Stimulated activated CD8-positive, alpha-beta memory T cell treated with anti-CD3 and anti-CD28 coated beads, Interleukin-4, amount 100 ng/mL, for 48 hours (primary cell): ENCODE measurements around the gene STAG1.
"Not testable (repeated sequence)": the region's sequence is repeated elsewhere in the genome, so short reads cannot be mapped to it uniquely, and the experiment has no call there.

Experiments
- DNase-seq: peaks from one replicate; pipeline ENCODE4 v3.0.0-alpha.2; 2020

The STAG1 gene

GRCh38 chr3:136490646-136491405 lies 261.4 kb downstream of the STAG1 start:
- no peak for DNase-seq

- DNase-seq = no peak
Measured at GRCh38 chr3:136485777-136486176, 266.4 kb downstream of the STAG1 start.

GRCh38 chr3:136476280-136476679 lies 275.9 kb downstream of the STAG1 start:
- no peak for DNase-seq

GRCh38 chr3:136474876-136475275 lies 277.3 kb downstream of the STAG1 start:
- DNase-seq = not testable (repeated sequence)

- no peak for DNase-seq
Measured at GRCh38 chr3:136473716-136474326, 278.4 kb downstream of the STAG1 start.

GRCh38 chr3:136465296-136465695 lies 286.9 kb downstream of the STAG1 start:
- no peak for DNase-seq

- no peak for DNase-seq
Measured at GRCh38 chr3:136464502-136464901, 287.7 kb downstream of the STAG1 start.

- DNase-seq = no peak
Measured at GRCh38 chr3:136463170-136463569, 289.0 kb downstream of the STAG1 start.

- DNase-seq = no peak
Measured at GRCh38 chr3:136457793-136458192, 294.4 kb downstream of the STAG1 start.

GRCh38 chr3:136456196-136456595 lies 296.0 kb downstream of the STAG1 start:
- DNase-seq = no peak

- no peak for DNase-seq
Measured at GRCh38 chr3:136444581-136444980, 307.6 kb downstream of the STAG1 start.

GRCh38 chr3:136437043-136437442 lies 315.1 kb downstream of the STAG1 start:
- DNase-seq = no peak

GRCh38 chr3:136434429-136434828 lies 317.7 kb downstream of the STAG1 start:
- no peak for DNase-seq

GRCh38 chr3:136432685-136433084 lies 319.5 kb downstream of the STAG1 start:
- no peak for DNase-seq

GRCh38 chr3:136428167-136428566 lies 324.0 kb downstream of the STAG1 start:
- DNase-seq = no peak

GRCh38 chr3:136427236-136427635 lies 324.9 kb downstream of the STAG1 start:
- no peak for DNase-seq

GRCh38 chr3:136414476-136414875 lies 337.7 kb downstream of the STAG1 start:
- DNase-seq = no peak

GRCh38 chr3:136412307-136412706 lies 339.9 kb downstream of the STAG1 start:
- DNase-seq = no peak

GRCh38 chr3:136409549-136409948 lies 342.6 kb downstream of the STAG1 start:
- DNase-seq = no peak

- DNase-seq = no peak
Measured at GRCh38 chr3:136404056-136404455, 348.1 kb downstream of the STAG1 start.

- no peak for DNase-seq
Measured at GRCh38 chr3:136396916-136397315, 355.3 kb downstream of the STAG1 start.

- DNase-seq = no peak
Measured at GRCh38 chr3:136390574-136390973, 361.6 kb downstream of the STAG1 start.

GRCh38 chr3:136387031-136387430 lies 365.1 kb downstream of the STAG1 start:
- no peak for DNase-seq

- DNase-seq = no peak
Measured at GRCh38 chr3:136385457-136385856, 366.7 kb downstream of the STAG1 start.

- DNase-seq = no peak
Measured at GRCh38 chr3:136381051-136381450, 371.1 kb downstream of the STAG1 start.
